ENCODE data around the gene ABCC4.

The ABCC4 gene

DNA sequence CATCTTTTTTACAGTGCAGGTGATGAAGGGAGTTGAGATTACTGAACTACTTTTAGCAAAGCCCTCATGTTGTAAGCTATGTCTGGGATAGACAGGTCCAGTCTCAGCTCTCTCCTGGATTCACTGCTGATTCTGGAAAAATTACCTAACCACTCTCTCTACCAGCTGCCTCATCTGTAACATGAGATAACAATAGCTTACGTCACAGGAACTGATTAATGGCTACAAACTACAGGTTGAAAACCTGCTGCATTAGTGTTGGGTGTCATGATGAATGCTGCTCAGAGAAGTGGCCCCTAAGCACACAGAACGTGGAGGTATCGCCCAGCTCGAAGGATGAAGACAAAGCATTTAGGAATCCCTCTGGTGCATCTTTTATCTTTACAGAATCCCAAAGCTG is 277.8 kb downstream of the ABCC4 start:
- H3K9me2 ChIP-seq (replicated peaks; ENCODE audit: control insufficient read depth, low read length) = no peaks in the 10 kb centered on the region

DNA sequence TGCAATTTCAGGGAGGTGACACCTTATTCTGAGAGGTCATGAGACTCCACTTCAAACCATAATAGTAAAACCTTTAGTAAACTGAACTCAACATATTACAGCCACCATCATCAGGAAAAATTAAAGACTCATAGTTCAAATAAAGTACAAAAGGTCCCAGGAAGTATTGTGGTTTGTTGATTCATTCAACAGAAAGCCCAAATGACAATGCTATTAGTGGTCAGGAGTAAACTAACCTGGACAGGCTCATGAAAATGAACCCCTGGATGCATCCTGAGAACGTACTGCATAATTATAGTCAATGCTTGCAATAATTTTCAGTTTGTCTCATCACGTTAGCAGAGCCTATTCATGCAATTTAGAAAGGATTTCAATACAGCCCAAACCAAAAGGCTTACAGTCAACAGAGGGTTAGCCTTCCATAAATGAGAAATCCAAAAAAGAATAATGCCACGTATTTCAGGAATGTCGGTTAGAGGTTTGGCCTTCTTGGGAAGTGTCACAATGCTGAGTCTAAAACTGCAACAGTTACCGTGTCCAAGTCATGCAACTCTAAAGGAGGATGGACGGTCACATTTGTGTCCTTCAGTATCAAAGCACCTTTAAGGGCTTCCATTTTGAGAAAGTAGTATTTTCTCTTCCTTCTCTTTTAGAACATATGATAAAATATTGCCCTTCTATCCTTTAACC is 280.8 kb downstream of the ABCC4 start:
- no peak for TF ChIP-seq EZH2phosphoT487 (IDR thresholded peaks at IDR 0.05; ENCODE audit: borderline replicate concordance, low read length)
- no peaks in the 10 kb centered on the region for H3K9me3 ChIP-seq (ENCODE audit: control insufficient read depth, insufficient read depth, low read length)
- H3K4me2 ChIP-seq (ENCODE audit: low read length) = no peak overlapping the region
- no peaks in the 10 kb centered on the region for H3K36me3 ChIP-seq (ENCODE audit: control insufficient read depth, low read length)
- no peaks in the 10 kb centered on the region for H3K9me2 ChIP-seq (replicated peaks; ENCODE audit: control insufficient read depth, low read length)
- H3K27ac ChIP-seq (ENCODE audit: low read depth, low read length) = no peak overlapping the region
- no peaks in the 10 kb centered on the region for H3F3A ChIP-seq (ENCODE audit: control insufficient read depth, insufficient read depth)
- no peaks in the 10 kb centered on the region for H4K20me1 ChIP-seq (ENCODE audit: control insufficient read depth, insufficient read depth, low read depth, low read length)
- H3K27me3 ChIP-seq (ENCODE audit: control insufficient read depth, low read length) = no peaks in the 10 kb centered on the region
- H3K4me1 ChIP-seq (ENCODE audit: control insufficient read depth, low read length) = no peaks in the 10 kb centered on the region
- H3K79me2 ChIP-seq (ENCODE audit: control insufficient read depth, low read length) = no peaks in the 10 kb centered on the region
- H3K4me3 ChIP-seq (ENCODE audit: low read length) = no peak overlapping the region

More for the DNA sequence above, 277.8 kb downstream of the ABCC4 start:
- no peaks in the 10 kb centered on the region for H3K4me1 ChIP-seq (ENCODE audit: control insufficient read depth, low read length)
- H3K27me3 ChIP-seq (ENCODE audit: control insufficient read depth, low read length) = no peaks in the 10 kb centered on the region
- H3K79me2 ChIP-seq (ENCODE audit: control insufficient read depth, low read length) = no peaks in the 10 kb centered on the region
- no peaks in the 10 kb centered on the region for H3K36me3 ChIP-seq (ENCODE audit: control insufficient read depth, low read length)
- H3F3A ChIP-seq (ENCODE audit: control insufficient read depth, insufficient read depth) = no peaks in the 10 kb centered on the region
- no peaks in the 10 kb centered on the region for H4K20me1 ChIP-seq (ENCODE audit: control insufficient read depth, insufficient read depth, low read depth, low read length)
- no peak overlapping the region for H3K4me2 ChIP-seq (ENCODE audit: low read length)
- no peak overlapping the region for H3K4me3 ChIP-seq (ENCODE audit: low read length)
- no peaks in the 10 kb centered on the region for H3K9me3 ChIP-seq (ENCODE audit: control insufficient read depth, insufficient read depth, low read length)
- H3K27ac ChIP-seq (ENCODE audit: low read depth, low read length) = no peak overlapping the region
- TF ChIP-seq, protein P1, sequence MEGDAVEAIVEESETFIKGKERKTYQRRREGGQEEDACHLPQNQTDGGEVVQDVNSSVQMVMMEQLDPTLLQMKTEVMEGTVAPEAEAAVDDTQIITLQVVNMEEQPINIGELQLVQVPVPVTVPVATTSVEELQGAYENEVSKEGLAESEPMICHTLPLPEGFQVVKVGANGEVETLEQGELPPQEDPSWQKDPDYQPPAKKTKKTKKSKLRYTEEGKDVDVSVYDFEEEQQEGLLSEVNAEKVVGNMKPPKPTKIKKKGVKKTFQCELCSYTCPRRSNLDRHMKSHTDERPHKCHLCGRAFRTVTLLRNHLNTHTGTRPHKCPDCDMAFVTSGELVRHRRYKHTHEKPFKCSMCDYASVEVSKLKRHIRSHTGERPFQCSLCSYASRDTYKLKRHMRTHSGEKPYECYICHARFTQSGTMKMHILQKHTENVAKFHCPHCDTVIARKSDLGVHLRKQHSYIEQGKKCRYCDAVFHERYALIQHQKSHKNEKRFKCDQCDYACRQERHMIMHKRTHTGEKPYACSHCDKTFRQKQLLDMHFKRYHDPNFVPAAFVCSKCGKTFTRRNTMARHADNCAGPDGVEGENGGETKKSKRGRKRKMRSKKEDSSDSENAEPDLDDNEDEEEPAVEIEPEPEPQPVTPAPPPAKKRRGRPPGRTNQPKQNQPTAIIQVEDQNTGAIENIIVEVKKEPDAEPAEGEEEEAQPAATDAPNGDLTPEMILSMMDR (IDR thresholded peaks at IDR 0.05; ENCODE audit: low read depth, low read length, poor library complexity, severe bottlenecking) = no peak
- no peak for TF ChIP-seq EZH2phosphoT487 (IDR thresholded peaks at IDR 0.05; ENCODE audit: borderline replicate concordance, low read length)

DNA sequence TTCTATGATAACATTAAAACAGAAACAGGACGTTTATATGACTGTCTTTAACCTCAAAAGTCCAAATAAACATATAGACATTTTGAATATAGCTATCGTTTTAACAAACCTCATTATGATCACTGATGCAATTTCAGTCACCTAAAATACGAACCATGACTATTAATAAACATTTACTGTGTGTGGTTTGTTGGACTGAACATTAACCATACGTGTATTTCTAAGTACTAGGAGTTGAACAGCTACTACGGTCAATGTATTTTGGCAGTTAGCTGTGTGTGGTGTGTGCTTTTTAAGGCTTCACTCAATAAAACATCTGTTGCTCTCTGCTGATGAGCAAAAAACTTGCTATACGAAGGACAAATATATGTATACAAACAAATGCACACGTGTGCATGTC is 281.4 kb downstream of the ABCC4 start:
- no peak overlapping the region for H3K27ac ChIP-seq (ENCODE audit: low read depth, low read length)
- H3F3A ChIP-seq (ENCODE audit: control insufficient read depth, insufficient read depth) = no peaks in the 10 kb centered on the region
- no peaks in the 10 kb centered on the region for H3K4me1 ChIP-seq (ENCODE audit: control insufficient read depth, low read length)
- no peak overlapping the region for H3K4me3 ChIP-seq (ENCODE audit: low read length)
- H3K9me3 ChIP-seq (ENCODE audit: control insufficient read depth, insufficient read depth, low read length) = no peaks in the 10 kb centered on the region
- no peaks in the 10 kb centered on the region for H3K9me2 ChIP-seq (replicated peaks; ENCODE audit: control insufficient read depth, low read length)
- H3K27me3 ChIP-seq (ENCODE audit: control insufficient read depth, low read length) = no peaks in the 10 kb centered on the region
- H3K4me2 ChIP-seq (ENCODE audit: low read length) = no peak overlapping the region
- H3K79me2 ChIP-seq (ENCODE audit: control insufficient read depth, low read length) = no peaks in the 10 kb centered on the region
- H3K36me3 ChIP-seq (ENCODE audit: control insufficient read depth, low read length) = no peaks in the 10 kb centered on the region
- no peaks in the 10 kb centered on the region for H4K20me1 ChIP-seq (ENCODE audit: control insufficient read depth, insufficient read depth, low read depth, low read length)
- TF ChIP-seq, protein P1 (IDR thresholded peaks at IDR 0.05; ENCODE audit: low read depth, low read length, poor library complexity, severe bottlenecking) = no peak
- no peak for TF ChIP-seq EZH2phosphoT487 (IDR thresholded peaks at IDR 0.05; ENCODE audit: borderline replicate concordance, low read length)

DNA sequence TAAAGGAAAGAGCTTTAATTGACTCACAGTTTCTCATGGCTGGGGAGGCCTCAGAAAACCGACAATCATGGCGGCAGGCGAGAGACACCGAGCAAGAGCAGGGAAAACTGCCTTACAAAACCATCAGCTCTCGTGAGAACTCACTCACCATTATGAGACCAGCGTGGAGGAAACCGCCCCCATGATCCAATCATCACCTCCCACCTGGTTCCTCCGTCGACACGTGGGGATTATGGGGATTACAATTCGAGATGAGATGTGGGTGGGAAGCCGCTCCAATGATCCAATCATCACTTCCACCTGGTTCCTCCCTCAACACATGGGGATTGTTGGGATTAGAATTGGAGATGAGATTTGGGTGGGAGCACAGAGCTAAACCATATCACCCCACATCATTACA is 293.9 kb downstream of the ABCC4 start:
- TF ChIP-seq, protein P1 (IDR thresholded peaks at IDR 0.05; ENCODE audit: low read depth, low read length, poor library complexity, severe bottlenecking) = no peak
- no peak for TF ChIP-seq EZH2phosphoT487 (IDR thresholded peaks at IDR 0.05; ENCODE audit: borderline replicate concordance, low read length)
- Histone ChIP-seq H3K27me3 (ENCODE audit: control insufficient read depth, low read length) (no peaks in the 10 kb centered on the region; the same call in 1 of the 2 replicates), H3K4me2 (ENCODE audit: low read length) (no peak overlapping the region), H3K4me3 (ENCODE audit: low read length) (no peak overlapping the region), H3F3A (ENCODE audit: control insufficient read depth, insufficient read depth) (no peaks in the 10 kb centered on the region), H3K79me2 (ENCODE audit: control insufficient read depth, low read length) (no peaks in the 10 kb centered on the region), H3K9me3 (ENCODE audit: control insufficient read depth, insufficient read depth, low read length) (no peaks in the 10 kb centered on the region), H3K36me3 (ENCODE audit: control insufficient read depth, low read length) (no peaks in the 10 kb centered on the region), H4K20me1 (ENCODE audit: control insufficient read depth, insufficient read depth, low read depth, low read length) (no peaks in the 10 kb centered on the region), H3K4me1 (ENCODE audit: control insufficient read depth, low read length) (no peaks in the 10 kb centered on the region), H3K27ac (ENCODE audit: low read depth, low read length) (no peak overlapping the region), H3K9me2 (replicated peaks; ENCODE audit: control insufficient read depth, low read length) (no peaks in the 10 kb centered on the region)
